IPS-18c (cell line): Measurements from ENCODE around the gene CASP9.
"Not testable (repeated sequence)": the region's sequence is repeated elsewhere in the genome, so short reads cannot be mapped to it uniquely, and the experiment has no call there.

ENCODE experiments used
- H3K4me3 ChIP-seq: 2 replicates; pipeline ENCODE4 v1.7.0; 2013; ENCODE audit warnings: low read depth, mild to moderate bottlenecking, low read length, moderate library complexity; ENCODE audit not compliant: insufficient read depth
- H3K9me3 ChIP-seq: one replicate; pipeline ENCODE4 v1.6.1; 2013; ENCODE audit warnings: mild to moderate bottlenecking, low read length, moderate library complexity; ENCODE audit not compliant: control insufficient read depth, insufficient read depth

Gene CASP9

GRCh38 chr1:15510611-15511405, 13.2 kb downstream of the CASP9 start:
- no peak overlapping the region for H3K4me3 ChIP-seq
- H3K9me3 ChIP-seq: no peaks in the 10 kb centered on the region

- no peak overlapping the region for H3K4me3 ChIP-seq
- H3K9me3 ChIP-seq: no peaks in the 10 kb centered on the region
Observed at GRCh38 chr1:15509586-15509985, 14.4 kb downstream of the CASP9 start.

DNA sequence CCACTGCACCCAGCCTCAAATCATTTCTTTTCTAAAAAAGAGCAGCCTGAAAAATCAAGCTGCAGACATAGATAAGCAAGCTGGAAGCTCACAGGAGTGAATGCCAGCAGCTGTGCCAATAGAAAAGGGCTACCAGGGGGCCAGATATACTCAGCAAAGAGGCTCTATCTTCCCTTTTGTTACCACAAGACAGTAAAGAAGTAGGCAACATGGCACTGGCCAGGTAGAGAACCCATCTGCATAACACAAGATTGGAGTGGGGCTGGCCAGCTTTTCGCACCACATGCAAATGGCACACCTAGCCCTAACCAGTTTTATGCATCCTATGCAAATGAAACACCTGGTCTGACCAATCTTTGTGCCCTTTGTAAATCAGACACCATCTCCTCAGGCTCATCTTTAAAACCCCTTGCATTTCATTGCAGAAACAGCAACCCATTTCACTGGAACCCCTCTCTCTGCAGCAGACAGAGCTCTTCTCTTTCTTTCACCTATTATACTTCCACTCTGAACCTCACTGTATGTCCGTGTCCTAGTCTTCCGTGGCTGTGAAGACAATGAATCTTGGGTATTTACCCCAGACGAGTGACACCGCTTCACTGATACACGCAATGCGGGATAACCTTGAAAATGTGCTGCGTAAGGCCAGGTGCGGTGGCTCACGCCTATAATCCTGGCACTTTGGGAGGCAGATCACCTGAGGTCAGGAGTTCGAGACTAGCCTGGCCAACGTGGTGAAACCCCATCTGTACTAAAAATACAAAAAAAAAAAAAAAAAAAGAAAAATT, 15.1 kb downstream of the CASP9 start:
- Histone ChIP-seq H3K9me3 (no peaks in the 10 kb centered on the region), H3K4me3 (no peak overlapping the region; the same call in 1 of the 2 replicates)

DNA sequence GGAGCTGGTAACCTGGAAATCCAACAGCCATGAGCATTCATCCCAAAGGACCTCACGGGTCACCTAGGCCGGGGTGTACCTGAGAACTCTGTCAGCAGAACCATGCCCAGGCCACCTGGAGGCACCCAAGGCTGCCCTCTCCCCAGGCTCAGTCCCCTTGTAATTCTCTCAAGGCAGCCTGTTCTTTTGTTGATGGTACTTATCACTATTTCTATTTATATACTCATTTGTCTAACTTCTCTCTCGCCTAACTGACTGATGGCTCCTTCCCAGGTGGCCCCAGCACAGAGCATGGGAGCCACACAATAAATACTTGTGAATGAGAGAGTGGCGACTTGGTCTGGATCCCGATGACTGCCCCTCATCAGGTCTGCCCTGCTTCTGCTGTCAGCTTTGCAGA, 16.7 kb downstream of the CASP9 start:
- no peaks in the 10 kb centered on the region for H3K9me3 ChIP-seq

GRCh38 chr1:15506831-15507230, 17.2 kb downstream of the CASP9 start:
- H3K9me3 ChIP-seq: no peaks in the 10 kb centered on the region
- no peak overlapping the region for H3K4me3 ChIP-seq

More for the DNA sequence above, 16.7 kb downstream of the CASP9 start:
- no peak overlapping the region for H3K4me3 ChIP-seq

DNA sequence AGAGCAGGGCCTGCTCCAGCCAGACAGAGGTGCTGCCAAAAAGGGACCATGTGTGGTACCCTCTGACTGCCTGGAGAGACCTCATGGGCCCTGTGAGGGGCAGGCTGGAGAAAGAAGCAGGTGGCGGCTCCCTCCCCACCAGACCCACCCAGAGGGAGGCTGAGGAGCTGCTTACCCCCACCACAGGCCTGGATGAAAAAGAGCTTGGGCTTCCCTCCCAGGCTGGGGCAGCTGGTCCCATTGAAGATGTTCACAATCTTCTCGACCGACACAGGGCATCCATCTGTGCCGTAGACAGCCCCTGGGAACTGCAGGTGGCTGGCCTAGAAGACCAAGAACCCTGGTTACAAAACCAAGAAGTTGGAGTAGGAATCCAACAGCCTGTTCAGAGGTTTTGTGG, 19.6 kb downstream of the CASP9 start:
- Histone ChIP-seq H3K9me3 (no peaks in the 10 kb centered on the region), H3K4me3 (no peak overlapping the region)

GRCh38 chr1:15501208-15502032, 22.6 kb downstream of the CASP9 start:
- no peaks in the 10 kb centered on the region for H3K9me3 ChIP-seq
- H3K4me3 ChIP-seq: no peak overlapping the region

- H3K9me3 ChIP-seq: no peaks in the 10 kb centered on the region
- no peak overlapping the region for H3K4me3 ChIP-seq
Observed at GRCh38 chr1:15500184-15501178, 23.5 kb downstream of the CASP9 start.

- no peaks in the 10 kb centered on the region for H3K9me3 ChIP-seq
- no peak overlapping the region for H3K4me3 ChIP-seq
Observed at GRCh38 chr1:15493869-15494390, 30.1 kb downstream of the CASP9 start.

DNA sequence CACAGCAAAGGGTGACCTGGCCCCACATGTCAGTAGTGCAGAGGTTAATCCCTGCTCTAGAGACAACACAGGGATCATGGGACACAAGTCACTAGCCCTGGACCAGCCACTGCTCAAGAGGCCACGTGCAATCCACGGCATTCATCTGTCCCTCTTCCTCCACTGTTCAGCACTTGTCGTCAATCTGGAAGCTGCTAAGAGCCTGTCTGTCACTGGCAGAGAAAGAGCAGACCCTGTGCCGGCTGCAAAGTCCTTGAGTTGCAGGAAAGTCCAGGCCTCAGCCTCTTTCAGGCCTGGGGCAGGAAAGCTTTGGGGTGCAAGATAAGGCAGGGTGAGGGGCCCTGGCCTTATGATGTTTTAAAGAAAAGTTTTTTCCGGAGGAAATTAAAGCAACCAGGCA, 31.4 kb downstream of the CASP9 start:
- Histone ChIP-seq H3K9me3 (no peaks in the 10 kb centered on the region), H3K4me3 (no peak overlapping the region)

DNA sequence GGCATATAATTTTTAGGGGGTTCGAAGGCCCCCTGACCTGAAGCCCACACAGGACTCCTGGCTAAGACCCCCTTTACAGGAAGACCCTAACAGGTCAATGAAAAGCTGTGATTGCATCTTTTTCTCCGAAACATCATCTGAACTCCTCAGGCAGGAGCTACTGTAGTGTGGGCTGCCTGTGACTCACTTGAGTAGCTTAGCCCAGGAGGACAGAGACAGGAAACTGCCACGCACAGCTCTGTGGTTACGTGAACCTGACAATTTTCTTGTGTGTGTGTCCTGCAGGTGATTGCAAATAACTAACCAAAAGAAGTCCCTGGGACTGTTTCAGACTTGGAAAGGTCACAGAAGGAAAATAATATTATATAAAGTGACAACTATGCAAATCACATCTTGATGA, 33.0 kb downstream of the CASP9 start:
- not testable (repeated sequence) for H3K4me3 ChIP-seq, H3K9me3 ChIP-seq

GRCh38 chr1:15489052-15489736, 34.8 kb downstream of the CASP9 start:
- no peak overlapping the region for H3K4me3 ChIP-seq
- H3K9me3 ChIP-seq: no peaks in the 10 kb centered on the region

DNA sequence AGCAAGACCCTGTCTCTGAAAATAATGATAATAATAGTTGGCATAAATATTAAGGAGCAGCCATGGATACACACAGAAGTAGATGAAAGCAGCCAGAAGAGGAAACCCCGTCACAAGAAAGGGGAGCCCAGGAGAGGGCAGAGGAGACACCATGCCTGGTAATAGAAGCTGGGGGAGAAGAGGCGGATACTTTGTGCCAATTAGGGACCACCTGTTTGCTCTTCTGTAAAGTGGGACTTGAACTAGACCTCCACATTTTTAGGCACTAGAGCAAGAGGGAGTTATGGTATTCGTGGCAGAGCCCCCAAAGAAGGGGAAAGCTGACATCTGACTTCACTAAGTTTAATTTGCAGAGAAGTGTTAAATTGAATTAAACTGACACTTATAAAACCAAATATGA, 35.6 kb downstream of the CASP9 start:
- Histone ChIP-seq H3K4me3 (no peak overlapping the region), H3K9me3 (no peaks in the 10 kb centered on the region)

DNA sequence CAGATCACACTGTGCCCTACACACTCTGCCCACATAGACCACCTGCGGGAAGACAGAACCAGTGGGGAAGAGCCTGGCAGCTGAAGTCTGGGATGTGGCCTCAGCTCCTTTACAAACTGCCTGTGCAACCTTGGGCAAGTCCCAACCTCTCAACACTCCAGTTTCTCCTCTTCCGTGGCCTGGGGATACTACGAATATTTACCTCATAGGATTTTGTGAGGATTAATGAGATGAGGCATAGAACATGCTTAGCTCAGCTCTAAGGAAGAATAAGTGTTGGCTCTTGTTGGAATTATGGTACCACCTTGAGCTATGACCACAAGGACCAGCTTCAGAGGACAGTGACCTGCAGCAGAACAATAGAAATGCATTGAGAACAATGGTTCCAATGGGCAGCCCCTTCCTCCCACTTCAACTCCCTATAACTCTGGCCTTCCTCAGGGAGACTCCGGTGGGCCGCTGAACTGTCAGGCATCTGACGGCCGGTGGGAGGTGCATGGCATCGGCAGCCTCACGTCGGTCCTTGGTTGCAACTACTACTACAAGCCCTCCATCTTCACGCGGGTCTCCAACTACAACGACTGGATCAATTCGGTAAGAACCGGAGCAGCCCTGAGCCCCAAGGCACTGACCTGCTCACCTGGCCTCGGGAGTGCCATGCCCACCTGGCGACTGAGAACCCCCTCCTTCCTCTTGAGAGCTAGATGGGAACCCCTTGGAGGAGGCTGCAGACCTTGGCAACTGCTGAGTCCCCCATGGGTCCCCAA, 37.0 kb downstream of the CASP9 start:
- H3K9me3 ChIP-seq, H3K4me3 ChIP-seq: not testable (repeated sequence)

- H3K4me3 ChIP-seq: no peak overlapping the region
Observed at GRCh38 chr1:15485636-15486035, 38.4 kb downstream of the CASP9 start.

More at GRCh38 chr1:15485636-15486035, 38.4 kb downstream of the CASP9 start:
- H3K9me3 ChIP-seq: no peaks in the 10 kb centered on the region
